HG03095 (cell line): ENCODE results near the gene OSBPL2.

ENCODE experiments used
- ATAC-seq: cut with Tn5 transposase; IDR thresholded peaks from one replicate; pipeline ENCODE4 v1.9.1; 2021; ENCODE audit warnings: moderate library complexity; ENCODE audit not compliant: unreplicated experiment

Gene OSBPL2

DNA sequence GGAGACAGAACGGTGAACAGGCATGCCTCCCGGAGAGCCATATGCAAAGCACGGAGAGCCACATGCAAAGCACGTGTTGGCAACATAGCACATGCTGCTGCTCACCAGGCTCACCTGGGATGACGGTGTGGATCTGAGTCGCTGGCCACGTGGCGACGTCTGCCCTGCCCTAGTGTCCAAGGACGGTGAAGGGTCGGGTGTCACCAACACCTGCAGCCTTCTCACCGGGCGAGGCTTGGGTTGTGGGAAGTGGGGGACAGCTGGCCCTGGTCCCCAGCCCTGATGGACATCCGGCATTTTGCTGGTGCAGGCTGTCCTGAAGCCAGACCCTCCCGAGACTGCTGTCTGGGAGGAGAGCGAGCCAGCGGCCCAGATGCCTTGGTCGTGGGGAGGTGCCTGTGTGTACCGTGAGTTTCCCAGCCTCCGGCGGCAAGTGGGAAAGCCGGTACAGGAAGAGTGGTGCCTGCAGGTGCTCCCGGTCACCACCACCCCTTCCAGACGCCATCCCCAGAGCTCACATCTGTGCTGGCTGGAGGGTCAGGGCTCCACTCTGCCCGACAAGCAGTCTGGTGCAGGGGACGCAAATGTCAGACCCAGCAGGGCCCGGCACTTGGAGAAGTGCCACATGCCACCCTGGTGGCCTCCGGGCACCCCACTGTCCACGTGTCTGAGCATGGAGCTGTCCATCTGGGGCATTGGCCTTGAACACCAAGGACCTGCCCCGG, 58.6 kb downstream of the OSBPL2 start:
- no peak for ATAC-seq

DNA sequence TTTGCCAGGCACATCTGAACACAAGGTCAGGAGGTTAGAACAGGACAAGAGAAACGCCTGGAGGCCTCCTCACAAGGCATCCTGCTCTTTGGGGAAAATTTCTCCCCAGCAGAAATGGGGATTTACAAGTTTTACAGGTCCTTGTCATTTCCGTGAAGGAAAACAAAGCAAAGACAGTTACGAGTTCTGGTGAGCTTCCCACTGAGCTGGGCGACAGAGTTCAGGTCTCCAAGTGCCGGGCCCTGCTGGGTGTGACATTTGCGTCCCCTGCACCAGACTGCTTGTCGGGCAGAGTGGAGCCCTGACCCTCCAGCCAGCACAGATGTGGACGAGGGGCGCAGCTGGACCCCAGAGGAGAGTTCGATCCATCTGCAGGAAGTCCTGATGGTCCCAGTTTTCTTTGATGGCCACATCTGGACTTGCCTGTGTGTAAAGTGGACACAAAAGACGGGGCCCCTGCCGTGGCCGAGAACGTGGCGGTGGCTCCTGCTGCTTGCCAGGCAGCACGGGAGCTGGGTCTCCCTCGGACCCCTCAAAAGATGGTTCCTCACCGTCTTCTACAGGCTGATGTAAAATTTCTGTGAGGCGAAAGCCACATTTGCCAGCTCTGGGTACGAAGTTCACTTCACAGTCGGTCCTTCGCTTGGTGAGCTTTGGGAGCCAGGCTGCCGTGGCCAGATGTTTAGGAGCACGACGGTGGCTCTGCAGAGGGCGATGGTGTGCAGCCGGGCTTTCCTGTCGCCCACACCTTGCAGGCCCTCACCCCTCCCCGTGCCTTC, 59.3 kb downstream of the OSBPL2 start:
- no peak for ATAC-seq

DNA sequence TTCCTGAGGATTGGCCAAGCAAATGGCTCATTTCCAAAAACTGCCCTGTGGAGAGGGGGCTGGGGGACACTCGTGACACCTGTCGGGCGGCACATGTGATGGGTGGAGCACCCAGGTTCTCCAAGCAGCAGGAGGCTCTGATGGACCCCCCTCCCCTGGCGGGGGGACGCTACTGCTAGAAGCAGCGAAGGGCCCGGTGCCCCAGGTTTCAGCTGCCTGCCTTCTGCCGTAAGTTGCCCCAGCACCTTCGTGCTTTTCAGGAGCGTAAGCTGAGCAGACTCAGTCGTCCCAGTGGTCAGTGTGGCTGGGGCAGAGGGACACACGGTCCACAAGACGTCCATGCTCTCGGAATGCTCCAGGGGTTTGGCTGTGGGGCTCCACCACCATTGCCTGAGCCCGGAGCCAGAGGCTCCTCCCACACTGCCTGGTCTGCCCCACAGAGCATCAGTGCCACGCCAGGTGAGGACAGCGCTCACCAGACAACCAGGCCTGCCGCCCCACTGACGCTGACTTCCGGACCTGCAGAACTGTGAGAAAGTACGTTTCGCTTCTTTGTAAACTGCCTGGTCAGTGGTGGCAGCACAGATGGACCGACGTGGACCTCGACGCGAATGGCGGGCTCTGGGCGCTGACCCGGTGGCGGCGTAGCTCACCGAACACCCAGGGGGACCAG, 60.4 kb downstream of the OSBPL2 start:
- no peak for ATAC-seq

DNA sequence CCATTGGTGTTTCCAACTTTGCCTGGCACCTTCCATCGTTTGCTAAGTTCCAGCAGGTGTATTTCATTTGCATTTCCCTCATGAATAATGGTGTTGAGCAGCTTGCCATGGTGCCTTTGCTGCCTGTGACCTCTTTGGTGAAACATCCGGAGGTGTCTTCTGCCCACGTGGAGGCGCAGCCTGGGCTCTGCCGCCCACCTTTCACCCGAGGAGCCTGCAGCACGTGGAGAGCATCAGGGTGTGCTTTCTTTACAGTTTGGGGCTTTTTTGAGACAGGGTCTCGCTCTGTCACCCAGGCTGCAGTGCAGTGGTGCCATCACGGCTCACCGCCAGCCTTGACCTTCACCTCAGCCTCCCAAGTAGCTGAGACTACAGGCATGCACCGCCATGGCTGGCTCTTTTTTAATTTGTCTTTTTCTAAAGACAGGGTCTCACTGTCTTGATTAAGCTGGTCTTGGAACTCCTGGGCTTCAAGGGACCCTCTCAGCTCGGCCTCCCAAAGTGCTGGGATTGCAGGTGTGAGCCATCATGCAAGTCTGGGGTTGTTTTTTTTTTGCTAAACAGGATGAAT, 61.4 kb downstream of the OSBPL2 start:
- ATAC-seq = no peak

DNA sequence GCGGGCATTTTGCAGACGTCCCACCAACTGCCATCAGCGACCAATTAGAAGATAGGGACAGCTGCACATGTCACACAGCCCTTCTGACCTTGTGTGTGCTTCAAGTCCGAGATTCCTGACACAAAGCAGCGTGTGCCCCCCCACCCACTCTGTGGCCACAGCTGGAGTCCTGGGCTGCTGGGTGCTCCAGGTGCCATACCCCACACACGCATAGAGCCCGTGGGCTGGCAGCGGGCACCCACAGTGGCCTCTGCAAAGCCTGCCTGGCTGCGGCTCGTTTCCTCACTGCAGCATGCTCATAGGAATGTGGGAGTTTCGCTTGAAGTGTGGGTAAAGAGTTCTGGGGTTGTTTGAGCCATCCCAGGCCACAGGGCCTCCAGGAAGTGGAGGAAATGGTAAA, 62.0 kb downstream of the OSBPL2 start:
- ATAC-seq = no peak

DNA sequence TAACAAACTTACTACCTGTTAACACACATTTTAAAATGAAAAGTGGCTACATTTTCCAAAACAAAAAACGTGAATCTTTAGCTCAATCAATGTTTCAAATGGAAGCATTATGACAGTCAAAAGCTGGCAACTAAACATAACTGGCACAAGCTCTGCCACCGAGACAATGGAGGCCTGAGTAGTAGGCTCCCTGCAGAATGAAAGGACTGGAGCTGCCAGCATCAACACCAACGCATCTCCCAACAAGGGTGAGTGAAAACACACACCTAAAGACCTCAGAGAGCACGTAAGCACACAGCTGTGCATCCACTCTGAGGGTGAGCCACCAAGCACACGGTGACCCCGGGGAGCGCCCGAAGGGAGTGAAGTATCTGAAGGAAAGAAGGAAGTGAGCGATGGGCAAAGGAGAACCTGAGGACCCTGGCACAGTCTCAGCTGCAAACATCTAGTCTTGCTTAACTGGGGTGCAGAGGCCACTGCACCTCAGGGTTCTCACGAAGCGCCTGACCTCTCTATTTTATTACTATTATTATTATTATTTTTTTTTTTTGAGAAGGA, 62.9 kb downstream of the OSBPL2 start:
- no peak for ATAC-seq

DNA sequence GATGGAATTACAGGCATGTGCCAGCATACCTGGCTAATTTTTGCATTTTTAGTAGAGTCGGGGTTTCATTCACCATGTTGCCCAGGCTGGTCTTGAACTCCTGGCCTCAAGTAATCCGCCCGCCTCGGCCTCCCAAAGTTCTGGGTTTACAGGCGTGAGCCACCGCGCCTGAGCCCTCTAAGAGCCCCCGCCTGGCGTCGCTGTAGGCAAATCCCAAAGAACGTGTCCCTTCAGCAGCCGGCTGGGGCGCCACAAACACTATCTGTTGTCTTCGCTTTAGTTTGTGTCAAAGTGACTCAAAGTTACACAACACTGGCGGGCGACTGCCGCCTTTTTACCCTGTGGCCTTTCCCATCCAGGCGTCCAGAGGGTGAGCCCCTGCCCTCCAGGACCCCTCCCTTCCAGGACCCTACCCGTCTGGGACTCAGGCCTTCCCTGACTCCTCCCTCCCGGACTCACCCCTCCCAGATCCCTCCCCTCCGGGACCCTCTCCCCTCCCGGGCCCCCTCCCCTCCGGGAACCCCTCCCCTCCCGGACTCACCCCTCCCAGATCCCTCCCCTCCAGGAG, 63.5 kb downstream of the OSBPL2 start:
- ATAC-seq = peak; percentile 35

DNA sequence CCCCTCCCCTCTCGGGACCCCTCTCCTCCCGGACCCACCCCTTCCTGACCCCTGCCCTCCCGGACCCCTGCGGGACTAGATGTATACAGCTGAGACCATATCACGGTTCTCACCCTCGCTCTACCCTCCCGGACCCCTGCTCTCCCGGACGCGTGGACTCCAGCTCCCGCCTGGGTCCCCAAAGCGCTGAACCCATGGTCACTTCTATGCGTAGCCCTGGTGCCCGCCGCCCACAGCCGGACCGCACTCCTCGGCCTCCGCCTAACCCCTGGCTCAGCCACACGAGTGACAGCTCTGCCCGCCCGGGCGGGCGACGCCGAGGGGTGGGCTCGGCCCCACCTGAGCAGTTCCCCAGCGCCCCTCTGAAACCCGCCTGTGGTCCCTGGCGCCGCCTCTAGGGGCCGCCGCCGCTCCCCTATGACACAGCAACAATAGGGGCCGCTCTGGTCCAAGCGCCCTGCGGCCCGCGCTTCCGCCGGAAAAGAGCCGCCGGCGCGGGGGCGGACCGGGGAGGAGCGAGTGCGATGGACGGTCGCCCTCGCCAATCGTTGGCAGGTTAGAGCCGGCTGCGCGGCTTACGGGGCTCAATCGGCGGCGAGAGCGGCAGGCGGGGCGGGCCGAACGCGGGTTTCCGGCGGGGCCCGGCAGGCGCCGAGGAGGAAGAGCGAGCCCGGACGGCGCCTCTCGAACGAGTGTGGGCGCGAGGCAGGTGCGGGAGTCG, 64.2 kb downstream of the OSBPL2 start, which contains the start of gene ADRM1:
ADRM1 (plus strand) TSS at position 657 of the 721 bp plus-strand sequence. CDS start 572 bp downstream, outside the sequence.
- ATAC-seq = peak; percentile 78

DNA sequence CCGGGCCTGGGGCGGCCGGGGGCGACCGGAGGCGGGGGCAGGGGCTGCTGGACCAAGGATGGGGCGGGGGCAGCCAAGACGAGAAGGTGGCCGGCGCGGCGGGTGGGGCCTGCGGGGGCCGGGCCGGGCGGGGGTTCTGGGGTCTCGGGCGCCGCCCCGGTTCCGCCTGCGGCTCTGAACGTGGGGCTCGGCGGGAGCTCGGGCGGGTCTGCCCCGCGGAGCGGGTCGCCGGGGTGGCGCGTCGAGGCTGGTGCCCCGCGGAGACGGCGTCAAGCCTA, 64.7 kb downstream of the OSBPL2 start:
- ATAC-seq = no peak

DNA sequence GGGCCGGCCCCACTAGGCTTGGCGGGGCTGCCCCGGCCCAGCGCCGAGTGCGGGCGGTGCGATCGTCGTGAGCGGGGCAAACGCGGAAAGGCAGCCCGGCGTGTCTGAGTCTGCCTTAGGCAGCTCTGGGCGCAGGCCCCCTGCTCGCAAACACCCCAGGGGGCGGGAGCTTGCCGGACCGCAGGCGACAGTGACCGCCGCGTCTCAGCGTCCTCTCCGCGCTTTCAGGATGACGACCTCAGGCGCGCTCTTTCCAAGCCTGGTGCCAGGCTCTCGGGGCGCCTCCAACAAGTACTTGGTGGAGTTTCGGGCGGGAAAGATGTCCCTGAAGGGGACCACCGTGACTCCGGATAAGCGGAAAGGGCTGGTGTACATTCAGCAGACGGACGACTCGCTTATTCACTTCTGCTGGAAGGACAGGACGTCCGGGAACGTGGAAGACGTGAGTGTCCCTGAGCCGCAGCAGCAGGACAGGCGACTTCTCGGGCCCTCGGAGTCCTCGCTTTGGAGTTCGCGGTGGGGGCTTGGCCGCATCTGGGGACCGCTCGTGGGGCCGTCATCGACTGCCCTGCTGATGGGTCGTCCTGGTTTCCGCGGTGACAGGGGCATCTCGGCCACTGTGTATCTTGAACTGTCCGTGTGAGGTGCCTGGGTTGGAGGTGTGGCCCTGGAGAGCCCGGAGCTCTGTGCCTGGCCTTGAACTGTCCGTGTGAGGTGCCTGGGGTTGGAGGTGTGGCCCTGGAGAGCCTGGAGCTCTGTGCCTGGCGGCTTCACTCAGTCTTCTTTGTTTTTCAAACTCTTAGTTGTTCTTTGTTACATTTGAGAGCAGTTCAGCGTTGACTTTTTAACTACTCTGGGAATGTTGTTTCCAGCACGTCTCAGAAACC, 65.3 kb downstream of the OSBPL2 start:
- no peak for ATAC-seq

DNA sequence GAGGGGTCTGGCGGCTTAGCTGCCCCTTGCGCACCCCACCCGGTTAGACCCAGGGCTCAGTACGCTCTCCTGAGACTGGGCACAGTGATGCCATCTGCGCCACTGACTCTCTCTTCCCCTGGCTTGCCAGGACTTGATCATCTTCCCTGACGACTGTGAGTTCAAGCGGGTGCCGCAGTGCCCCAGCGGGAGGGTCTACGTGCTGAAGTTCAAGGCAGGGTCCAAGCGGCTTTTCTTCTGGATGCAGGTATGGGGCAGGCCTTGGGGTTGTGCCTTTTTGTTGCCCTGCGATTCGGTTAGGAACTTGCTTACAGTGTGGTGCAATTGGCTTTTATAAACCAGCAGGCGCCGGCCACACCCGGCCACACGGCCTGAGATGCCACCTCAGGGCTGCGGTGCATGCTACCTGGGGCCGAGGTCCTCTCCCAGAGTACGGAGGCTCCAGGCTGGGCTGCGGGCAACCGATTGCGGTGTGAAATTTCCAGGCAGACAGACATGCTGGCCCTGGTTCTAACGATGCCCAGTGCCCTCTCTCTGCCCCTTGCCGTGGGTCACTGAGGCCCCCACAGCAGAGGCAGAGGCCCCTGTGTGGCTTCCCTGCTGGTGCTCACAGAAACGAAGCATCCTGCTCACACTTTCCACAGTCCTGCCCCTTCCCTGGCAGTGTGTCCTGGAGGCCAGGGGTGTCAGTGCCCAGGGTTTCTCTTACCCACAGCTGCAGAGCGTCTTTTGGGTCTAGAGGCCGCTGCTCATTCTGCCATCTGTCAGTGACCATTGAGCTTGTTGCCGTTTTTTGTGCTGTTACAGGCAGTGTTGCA, 66.2 kb downstream of the OSBPL2 start:
- ATAC-seq = no peak

DNA sequence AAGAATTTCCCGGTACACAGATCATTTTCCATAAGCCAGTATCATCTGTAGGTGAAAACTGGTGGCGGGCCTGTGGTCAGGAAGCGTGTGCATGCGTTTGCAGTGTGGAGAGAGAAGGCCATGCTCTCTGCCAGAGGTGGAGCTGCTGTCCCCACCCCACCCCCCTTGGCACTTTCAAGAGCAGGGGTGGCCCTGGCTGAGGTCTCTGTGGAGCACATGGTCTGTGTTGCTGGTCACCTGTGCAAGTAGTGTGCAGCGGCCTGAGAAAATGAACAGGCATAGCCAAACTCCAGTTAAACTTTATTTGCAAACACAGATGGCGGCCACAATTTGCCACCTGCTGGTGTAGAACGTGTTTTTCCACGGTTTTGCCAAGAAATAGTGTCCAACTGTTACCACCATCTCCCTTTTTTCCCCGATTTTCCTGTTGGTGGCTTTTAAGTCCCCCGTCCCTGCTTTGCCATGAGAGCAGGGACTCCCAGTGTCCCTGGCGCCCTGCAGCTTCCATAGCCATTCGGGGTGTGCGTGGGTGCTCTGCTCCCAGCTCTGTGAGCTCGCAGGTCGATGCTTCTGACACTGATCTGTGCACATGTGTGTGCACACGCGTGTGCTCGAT, 66.9 kb downstream of the OSBPL2 start:
- ATAC-seq = no peak

DNA sequence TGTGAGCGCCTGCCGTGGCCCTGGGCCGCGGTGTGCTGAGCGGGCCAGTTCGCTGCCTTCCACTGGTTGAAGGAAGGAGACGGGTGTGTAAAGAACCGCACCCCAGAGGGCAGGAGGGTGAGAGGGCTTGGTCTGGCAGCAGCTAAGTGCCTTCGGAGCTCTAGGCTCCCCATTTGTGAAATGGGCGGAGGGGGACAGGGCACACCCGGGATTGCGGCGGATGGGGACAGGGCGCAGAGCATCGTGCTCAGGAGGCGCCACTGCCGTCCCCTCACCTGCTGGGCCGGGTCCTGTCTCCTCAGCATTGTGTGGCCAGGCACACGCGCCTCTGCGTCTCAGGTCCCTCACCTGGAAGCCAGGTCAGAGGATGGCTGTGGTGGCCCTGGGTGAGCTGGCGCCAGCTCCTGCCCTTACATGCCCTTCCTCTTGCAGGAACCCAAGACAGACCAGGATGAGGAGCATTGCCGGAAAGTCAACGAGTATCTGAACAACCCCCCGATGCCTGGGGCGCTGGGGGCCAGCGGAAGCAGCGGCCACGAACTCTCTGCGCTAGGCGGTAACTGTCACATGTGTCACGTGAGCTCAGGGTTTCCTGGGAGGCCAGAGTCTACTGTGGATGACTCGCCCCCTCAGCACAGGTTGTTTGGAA, 67.6 kb downstream of the OSBPL2 start:
- no peak for ATAC-seq

DNA sequence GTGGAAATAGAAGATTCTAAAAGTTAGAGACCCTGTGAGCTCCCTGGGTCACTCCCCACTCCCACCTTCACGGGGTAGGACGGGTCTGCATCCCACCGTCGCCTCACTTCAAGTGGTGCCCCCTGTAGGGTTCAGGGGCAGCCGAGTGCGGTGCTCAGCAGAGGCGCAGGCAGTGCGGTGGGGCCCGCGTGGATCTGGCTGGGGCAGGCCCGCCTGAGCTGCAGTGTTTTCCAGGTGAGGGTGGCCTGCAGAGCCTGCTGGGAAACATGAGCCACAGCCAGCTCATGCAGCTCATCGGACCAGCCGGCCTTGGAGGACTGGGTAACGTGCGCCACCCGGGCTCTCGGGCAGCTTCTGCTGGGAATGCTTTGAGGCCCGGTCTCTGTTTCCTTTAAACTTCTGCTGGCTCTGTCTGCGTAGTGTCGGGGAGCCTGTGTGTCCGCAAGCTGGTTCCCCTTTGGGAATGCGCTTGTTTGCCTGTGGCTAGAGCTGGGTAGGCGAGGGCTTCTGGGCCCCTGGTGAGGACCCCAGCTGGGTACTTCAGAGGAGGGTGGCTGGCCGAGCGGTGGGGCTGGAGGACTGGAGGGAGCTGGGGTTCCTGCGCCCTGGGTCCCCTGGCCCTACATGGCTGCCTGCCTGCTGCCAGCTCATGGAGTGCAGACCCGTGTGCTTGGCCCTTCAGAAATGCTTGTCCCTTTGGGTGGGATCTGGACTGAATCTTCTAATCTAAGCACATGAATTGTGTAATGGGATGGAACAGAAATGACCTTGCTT, 68.3 kb downstream of the OSBPL2 start:
- ATAC-seq = no peak

DNA sequence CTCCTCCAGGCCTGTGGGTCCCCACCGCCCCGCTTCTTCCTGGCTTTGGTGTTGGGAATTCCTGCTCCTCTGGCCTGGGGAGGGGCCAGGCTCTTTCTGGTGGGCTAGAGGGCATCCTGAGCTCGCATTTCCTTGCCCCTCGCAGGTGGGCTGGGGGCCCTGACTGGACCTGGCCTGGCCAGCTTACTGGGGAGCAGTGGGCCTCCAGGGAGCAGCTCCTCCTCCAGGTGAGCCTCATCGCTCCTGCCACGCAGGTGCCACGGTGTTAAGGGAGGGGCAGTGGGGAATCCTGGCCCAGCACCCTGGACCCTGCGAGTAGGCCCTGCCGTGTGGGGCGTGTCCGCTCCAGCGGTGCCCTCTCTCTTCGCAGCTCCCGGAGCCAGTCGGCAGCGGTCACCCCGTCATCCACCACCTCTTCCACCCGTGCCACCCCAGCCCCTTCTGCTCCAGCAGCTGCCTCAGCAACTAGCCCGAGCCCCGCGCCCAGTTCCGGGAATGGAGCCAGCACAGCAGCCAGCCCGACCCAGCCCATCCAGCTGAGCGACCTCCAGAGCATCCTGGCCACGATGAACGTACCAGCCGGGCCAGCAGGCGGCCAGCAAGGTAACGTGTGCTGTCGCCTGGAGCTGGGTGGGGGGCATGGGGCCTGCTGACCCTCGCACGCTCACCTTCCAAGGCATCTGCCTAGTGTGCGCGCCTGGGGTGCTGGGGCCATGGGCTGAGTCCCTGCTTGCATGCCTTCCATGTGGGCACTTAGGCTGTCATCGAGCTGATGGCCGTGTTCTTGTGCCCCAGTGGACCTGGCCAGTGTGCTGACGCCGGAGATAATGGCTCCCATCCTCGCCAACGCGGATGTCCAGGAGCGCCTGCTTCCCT, 69.1 kb downstream of the OSBPL2 start:
- ATAC-seq = no peak
